ENCODE data around the gene OMG. TPM values are rescaled to one million over a fixed set of nuclear protein-coding genes. Genes with fewer than 3 reads are reported as not detected.
"Not testable (repeated sequence)": the region's sequence is repeated elsewhere in the genome, so short reads cannot be mapped to it uniquely, and the experiment has no call there.

OMG gene
- total RNA-seq, 1 donor from 2014 or later: not detected

DNA sequence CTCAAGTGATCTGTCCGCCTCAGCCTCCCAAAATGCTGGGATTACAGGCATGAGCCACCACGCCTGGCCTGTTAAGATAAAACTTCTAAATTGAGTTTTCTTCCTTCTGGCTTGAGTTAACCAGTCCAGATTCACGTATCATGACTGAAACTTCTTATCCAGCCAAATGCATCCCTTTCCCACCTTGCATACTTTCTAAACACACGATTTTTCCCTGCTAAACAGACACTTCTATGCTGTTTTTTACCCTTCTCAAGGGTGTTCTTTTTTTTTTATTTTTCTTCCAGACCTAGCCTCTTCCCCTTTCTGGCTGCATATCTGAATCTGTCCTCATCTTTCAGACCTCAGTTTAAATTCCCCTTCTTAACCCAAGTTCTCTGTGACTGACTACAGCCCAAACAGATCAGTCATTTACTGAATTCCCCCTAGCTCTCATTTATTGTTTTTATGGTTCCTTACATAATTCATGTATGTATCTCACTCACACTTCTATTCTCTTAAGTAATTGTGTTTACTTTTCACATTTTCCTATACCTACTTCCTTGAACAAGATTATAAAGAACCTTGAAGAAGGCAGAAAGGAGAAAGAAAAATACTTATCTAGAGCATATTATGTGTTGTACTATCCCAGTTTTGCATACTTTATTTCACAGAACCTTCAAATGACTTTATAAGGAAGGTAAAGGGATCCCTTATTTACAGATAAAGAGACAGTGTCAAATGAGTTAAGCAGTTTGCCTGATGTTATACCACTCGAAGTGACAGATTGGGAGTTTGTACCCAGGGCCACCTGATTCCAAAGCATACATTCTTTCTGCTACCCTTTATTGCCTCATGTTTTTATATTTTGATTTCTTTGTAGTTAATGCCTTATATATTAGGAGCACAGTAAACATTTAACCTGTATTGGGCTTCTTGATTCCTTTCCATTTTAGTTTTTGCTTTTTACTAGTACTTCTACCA, 11.6 kb upstream of the OMG start:
- no peak for DNase-seq (ENCODE audit: low spot score)

DNA sequence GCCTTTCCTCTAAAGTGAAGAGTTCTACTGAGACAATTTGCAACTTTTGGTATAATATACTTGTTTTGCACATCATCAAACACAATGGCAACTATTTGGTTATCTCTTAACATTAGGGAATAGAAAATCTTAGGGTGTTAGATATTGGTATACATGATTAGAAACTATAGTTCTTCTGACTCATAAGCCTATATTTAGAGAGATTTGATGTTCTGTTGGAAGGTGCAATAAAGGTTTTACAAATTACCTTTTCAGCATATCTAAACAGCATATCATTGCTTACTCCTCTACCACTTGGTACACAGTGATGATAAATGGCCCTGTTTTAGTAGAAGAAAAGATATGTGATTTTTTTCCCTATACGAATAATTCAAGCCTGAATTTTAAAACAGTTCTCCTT, 10.6 kb upstream of the OMG start:
- DNase-seq (ENCODE audit: low spot score): no peak

DNA sequence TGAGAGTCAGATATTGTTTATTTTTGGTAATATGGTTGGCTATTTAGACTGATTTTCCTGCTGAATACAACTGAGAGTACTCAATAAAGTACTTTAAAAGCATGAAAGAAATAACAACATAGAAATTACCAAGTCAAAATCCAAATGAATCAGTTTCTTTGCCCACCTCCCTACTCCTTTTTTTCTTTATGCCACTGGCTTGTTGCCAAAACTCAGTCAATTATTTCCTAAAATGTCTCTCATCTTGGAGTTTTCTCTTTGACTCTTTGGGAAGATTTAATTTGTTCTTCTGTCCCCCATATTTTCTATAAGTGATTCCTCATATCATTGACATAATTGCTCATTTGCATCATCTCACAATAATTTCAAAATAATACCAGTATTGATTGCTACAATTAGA, 2.6 kb upstream of the OMG start:
- DNase-seq (ENCODE audit: low spot score): no peak

DNA sequence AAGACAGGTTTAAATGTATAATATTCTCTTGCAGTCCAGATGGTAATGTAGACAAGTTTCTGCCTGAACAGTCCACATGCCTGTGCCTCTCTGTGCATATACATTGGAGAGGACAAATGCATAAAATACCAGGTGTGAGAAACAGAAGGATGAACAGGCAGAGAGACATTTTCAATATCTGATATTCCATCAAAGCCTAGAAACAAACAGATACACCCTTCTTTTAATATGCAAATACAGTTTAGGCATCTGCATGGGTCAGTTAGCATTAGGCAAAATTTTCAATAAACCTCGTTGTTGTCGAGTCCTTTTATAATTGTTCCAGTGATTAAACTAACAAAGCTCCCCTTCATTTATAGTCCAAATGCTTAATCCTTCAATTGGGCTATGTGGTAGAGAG, 897 bp downstream of the OMG start:
- no peak for DNase-seq (ENCODE audit: low spot score)

DNA sequence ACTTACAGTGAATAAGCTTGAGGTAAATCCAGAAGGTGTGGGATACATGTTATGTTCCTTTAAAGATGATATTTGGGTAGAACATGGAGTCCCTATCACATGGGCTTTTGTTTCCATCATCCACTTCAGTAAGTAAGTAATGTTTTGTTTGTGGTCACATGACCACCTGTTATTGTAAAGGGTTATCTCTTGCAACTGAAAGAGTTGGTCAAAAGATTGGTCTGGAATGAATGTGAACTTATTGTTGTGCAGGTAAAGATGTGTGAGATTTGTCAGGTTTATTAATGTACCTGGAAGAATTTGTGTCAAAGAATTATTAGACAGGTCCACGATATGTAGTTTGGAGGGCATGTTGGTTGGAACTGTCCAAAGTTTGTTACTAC, 1.6 kb downstream of the OMG start:
- DNase-seq (ENCODE audit: low spot score): no peak

DNA sequence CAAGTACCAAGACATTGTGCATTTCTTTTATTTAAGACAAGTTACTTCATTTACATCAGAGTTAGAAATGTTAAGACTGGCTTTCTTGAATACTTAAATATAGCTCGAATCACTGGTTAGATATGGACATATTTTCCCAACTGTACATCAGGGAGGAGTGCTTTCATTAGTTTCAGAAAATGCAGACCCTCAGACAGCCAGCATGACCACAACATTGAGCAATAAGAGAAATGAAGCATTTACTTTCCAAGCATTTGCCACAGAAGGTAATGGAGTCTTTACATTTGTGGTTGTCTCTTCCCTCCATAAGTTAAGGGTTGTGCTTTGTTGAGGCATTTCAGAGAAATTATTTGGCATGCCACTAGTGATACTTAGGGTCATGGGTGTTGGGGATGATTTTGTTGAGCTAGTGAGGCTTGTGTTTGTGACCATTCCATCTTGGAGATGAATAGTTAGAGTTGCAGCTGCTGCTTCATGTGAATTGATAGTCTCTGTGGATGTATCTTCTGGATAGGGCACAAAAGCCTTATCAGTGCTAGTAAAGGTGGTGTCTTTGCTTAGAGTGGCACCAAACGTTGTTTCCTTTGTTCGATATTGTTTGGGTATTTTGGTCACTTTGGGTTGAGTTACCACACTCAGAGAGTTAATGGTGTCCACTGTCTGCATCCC, 2.1 kb downstream of the OMG start:
- DNase-seq (ENCODE audit: low spot score): no peak

DNA sequence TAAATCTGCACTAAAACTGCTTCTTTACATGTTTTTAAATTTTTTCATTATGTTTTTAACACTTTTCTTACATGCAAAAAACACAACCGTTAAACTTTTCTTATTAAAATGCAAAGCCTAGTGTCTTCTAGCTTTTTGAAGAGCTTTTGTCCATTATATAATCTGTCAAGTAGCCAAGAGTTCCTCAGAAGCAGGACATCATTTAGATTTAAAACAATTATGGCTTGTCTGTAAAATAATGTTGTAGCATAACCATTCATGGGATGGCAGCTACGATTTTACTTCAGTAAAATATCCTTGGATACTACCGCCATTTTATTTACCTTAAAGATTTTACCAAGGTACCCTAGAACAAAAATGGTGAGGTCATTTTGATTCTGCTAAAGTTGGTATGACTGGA, 2.8 kb downstream of the OMG start:
- no peak for DNase-seq (ENCODE audit: low spot score)

DNA sequence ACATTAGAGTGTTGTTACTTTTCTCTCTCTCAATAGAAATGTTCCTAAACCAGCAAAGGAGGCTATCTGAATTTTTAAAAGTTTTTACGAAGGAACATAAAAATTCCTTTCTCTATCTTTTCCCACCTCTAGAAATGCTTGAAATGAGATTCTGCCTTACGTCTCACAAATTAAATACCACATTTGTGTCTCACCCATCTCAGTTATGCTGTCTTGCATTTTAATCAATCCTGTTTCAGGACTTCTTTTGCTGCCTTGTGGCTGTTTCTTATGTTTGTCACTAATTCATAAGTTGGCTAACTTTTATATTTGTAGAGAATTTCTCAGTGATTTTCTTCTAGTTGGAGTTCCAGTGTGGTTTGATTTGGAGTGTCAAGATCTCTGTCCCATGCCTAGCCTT, 3.5 kb downstream of the OMG start:
- DNase-seq (ENCODE audit: low spot score): no peak

DNA sequence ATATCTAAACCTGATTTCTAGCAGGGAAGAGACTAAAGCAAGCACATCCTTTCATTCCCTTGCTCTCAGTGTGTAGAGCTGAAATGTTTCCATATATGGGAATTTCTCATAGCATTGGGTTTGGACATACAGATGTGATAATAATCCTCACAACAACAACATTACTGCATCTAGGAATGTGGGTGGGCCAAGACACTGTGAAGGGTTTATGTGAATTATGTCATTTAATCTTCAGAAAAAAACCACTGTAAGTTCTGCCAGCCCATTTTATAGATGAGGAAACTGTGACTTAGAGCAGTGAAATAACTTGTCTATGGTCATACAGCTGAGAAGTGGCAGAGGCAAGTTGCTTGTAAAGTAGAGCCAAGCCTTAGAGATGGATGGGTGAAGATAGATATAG, 5.2 kb downstream of the OMG start:
- DNase-seq (ENCODE audit: low spot score): no peak

DNA sequence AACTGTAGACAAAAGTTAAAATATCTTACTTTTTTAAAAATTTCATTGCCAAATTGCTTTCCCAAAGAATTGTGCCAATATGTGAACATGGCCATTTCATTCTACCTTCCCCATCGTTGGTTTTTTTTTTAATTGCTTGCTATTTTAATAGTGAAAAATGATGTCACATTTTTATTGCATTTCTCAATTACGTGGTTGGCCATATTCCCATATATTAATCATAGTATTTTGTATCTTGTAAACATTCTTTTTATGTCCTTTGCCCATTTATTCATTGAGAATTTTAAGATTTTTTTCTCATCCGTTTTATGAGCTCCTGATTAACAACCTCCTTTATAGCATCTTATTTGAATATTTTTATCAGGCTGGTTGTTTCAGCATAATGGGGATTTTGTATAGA, 7.2 kb downstream of the OMG start:
- DNase-seq (ENCODE audit: low spot score): no peak

DNA sequence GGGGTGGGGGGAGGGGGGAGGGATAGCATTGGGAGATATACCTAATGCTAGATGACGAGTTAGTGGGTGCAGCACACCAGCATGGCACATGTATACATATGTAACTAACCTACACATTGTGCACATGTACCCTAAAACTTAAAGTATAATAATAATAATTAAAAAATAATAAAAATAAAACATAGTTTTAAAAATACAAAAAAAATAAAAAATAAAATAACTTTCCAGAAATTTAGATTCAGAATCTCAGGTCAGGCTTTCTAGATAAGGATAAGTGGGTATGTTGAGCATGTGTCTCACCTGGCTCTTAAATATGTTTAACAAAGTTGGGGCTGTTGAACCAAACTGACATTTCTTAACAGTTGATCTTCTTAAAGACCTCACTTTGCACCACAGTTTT, 9.1 kb downstream of the OMG start:
- not testable (repeated sequence) for DNase-seq (ENCODE audit: low spot score)

DNA sequence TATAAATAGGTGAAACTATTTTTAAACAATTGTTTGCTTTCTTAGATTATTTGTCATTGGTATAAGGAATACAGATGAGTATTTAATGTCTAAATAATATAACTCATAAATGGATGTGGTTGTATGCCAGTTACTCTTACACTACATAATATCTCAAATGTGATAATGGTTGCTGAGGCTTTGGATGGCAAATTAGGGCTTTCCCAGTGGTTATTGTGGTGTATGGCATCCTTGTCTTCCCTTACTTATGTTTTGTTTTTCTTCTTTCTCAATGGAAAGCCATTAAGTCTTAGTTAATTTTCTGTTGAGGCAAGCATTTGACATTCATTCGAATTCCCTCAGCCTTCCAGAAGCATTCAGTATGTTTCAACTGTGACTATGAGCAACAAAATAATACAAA, 10.5 kb downstream of the OMG start:
- no peak for DNase-seq (ENCODE audit: low spot score)

DNA sequence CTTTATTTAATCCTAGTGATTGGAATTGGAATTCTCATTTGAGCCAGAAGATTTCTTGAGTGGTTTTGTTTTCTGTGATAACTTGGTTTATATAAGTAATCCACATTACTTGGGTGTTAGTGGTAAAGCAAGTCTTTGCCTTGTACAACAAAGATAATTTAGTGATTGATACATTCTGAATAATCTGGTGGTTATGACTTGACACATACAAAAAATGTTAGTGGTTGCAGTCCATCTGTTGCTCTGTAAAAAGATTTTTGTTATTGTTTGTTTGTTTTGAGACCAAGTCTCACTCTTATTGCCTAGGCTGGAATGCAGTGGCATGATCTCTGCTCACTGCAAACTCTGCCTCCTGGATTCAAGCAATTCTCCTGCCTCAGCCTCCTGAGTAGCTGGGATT, 13.2 kb downstream of the OMG start:
- no peak for DNase-seq (ENCODE audit: low spot score)

DNA sequence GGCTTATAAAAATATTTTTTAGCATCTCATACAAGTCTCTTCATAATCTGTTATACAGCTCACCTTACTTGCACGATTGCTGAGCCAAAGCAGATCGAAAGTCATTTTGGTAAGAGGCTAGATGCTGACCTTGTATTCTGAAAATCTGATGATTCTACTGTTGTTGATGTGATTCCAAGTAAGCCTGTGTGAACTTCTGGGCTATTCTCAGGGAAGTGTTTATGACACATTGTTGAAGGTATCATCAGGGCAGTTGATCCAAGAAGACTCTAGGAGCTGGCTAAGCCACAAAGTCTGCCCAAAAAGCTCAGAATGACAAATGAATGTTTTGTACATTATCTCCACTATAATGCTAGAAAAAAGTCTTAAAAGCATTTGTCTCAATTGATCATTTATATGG, 16.0 kb downstream of the OMG start:
- DNase-seq (ENCODE audit: low spot score): no peak

DNA sequence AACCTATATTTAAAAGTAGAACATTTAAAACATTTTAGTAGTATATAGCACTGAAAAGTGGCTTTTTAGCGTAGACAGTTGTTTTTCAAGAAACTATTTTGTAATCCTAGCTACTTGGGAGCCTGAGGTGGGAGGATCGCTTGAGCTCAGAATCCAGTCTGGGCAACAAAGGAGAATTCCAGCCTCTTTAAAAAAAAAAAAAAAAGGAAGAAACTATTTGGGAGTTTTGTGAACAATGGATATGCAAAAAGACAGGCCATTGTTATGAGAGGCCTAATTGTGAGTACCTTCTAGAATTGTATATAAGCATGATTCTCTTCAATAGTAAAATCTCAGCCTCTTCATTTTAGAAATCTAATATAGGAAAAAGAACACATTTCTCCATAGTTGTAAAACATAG, 17.6 kb downstream of the OMG start:
- DNase-seq (ENCODE audit: low spot score): no peak

DNA sequence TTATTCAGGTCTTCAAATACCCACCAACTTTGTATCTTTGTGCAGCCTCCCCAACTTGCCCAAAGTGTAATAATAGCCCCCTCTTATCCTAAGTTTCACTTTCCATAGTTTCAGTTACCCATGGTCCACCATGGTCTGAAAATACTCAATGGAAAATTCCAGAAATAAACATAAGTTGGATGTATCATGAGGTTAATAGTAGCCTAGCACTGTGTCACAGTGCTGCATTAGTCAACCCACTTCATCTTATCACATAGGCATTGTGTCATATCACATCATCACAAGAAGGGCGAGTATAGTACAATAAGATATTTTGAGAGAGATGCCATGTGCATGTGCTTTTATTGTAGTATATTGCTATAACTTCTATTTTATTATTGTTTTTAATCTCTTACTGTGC, 21.9 kb downstream of the OMG start:
- DNase-seq (ENCODE audit: low spot score): no peak

DNA sequence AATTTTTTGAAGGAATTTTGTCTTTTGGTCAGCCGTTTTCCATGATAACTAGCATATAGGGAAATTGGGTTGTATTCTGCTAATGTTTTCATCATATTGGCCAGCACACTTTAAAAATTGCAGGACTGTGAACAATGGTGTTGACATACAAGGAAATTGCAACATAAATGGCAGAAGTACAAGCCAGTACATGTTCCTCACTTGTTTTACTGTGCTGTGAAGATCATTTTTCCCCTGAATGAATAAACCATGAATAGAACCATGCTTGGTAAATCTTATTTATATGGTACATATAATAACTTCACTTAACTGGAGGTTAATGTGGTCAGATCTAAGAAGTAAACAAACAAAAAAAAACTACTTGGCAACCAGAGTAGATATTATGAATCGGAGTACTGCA, 22.8 kb downstream of the OMG start:
- no peak for DNase-seq (ENCODE audit: low spot score)

DNA sequence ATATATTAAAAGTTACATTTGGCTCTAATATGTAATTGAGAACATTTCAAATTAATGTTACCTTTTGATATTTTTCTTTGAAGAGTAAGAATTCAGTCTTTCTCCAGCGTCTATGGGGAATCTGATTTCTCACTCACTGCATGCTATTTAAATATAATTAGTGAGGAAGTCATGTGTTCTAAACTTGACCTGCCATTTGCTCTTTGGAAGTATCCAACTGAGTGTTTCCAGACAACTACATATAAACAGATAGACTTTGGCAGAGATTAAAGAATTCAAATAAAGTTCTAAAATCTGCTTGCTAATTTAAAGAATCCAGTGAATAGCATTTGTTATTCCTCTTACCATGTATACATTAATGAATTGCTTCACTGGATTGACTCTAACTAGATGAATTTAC, 23.5 kb downstream of the OMG start:
- DNase-seq (ENCODE audit: low spot score): no peak

DNA sequence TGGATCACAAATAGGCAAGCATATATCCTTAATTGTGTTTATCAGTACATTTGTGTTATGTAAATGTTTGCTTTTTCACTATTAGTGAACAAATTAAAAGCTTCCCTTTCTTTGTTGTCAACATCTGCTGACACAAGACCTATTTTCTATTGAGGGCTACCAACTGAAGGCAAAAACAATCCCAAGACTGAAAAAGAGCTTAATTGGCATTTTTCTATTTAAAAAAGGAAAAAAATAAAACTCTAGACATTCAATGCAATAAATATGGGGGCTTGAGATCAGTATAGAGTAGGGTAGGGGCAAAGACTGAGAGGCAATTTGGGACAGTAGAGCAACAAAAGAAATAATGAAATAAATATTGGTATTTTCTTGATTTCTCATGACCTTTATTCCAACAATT, 24.2 kb downstream of the OMG start:
- no peak for DNase-seq (ENCODE audit: low spot score)

DNA sequence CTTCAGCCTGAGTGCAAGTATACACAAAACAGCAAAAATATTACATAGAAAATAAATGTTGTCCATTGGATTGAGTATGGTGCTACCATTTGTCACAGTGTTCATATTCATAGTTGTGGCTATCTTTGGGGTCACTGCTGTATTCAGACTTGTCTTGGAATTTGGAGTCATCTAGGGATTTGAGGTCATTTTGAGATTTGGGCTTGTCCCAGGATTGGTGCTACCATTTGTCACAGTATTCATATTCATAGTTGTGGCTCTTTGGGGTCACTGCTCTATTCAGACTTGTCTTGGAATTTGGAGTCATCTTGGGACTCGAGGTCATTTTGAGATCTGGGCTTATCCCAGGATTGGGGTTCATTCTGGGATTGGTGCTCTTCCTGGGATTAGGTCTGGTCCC, 24.8 kb downstream of the OMG start:
- DNase-seq (ENCODE audit: low spot score): no peak

DNA sequence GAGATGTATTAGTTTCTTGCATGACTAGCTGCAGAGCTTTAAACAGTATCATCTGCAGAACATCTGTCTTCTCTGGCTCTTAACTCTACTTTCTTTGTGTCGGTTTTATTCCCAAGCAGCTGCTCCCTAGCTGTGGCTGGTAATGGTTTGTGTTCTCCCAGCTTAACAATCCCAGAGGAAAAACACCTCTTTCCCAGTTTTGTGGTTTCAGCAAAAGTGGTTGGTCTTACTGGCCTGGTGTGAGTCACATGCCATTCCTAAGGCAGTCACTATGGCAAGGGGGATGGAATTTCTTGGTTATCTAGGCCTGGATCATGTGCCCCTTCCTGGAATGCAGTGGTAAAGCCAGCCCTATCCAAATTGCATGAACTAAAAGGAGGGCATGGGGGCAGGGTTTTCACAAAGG, 27.5 kb downstream of the OMG start:
- DNase-seq (ENCODE audit: low spot score): no peak

DNA sequence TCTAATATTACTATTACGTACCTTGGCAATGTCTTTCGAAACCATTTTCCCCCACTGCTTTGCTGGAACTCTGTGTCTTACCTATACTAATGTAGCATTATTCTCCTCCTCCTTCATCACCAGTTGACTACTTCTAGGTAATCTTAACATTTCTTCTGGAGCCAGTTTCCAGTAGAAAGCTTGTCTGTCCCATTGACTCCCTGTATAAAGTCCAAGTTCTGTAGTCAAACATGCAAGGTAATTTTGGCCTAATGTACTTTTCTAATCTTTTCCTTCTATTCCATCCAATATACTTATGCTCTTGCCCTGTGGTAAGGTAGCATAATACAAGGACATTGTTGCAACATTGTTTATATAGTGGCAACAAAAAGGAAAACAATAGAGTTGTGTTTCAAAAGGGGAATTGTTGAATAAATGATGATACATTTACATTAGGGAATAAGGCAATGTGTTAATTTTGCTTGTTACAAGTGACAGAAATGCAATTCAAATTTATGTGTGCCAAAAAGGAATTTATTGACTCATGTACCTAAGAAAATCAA, 27.9 kb downstream of the OMG start:
- DNase-seq (ENCODE audit: low spot score): no peak

DNA sequence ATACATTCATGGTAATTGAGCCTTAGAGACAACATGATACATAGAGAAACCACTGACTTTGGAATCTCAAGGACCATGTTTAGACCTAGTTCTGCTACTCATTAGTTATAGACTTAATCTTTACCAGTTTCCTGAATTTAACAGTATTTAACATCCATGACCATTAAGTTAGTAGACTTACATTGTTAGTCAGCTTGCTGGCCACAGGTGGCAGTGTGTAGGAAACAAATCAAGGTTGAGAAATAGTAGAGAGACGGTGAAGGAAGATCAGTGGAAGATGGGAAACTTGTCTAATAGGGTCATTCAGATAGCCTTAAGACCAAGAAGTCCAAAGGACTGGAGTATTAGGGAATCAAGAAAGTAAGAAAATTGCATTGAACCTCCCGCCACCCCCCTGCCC, 31.0 kb downstream of the OMG start:
- DNase-seq (ENCODE audit: low spot score): no peak

All from ureter (tissue), 1 donor.